ENCODE data around the gene BRIP1. TPM values are rescaled to one million over a fixed set of nuclear protein-coding genes. Genes with fewer than 3 reads are reported as not detected.

The BRIP1 gene
- polyA plus RNA-seq, 1 of the 3 experiments (the other 2 are of a cell fraction): 2.0 TPM

DNA sequence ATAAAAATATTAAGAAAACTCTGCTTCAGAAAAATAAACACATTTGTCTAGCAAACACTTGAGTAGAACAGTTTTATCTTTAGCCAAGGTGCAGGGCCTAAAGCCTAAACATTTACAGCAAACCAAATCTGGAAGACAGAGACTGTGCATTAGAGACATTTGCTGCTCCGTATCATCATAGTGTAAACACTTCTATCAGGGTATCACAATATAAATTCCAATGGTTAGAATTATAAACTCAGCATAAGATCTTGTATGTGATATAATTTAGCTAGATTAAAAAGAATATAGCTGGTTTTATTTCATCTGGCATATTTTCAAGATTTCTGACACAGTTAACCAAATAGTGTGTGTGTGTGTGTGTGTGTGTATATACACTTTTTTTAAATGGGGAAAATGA, 138.6 kb downstream of the BRIP1 start:
- POLR2A ChIA-PET: no interaction called here
- CTCF ChIA-PET: interaction anchor here (1.6 kb wide), 1 partner anchor 27 kb away, joined by 3 read pairs; no protein-coding TSS in a partner anchor
- TF ChIP-seq FOXM1 (IDR thresholded peaks at IDR 0.05; ENCODE audit: low read depth): no peak
- TF ChIP-seq EP300 (IDR thresholded peaks at IDR 0.05; ENCODE audit: borderline replicate concordance in 1 of 2, low read depth in 1 of 2, low read length in 1 of 2): no peak
- Histone ChIP-seq H3K4me2 (no peak overlapping the region), H3K27ac (ENCODE audit: low read depth in 2 of 2, low read length in 1 of 2) (no peak overlapping the region), H4K20me1 (ENCODE audit: insufficient read depth) (no peaks in the 10 kb centered on the region), H3K9me2 (no peaks in the 10 kb centered on the region), H3K4me3 (ENCODE audit: low read depth in 2 of 2, low read length in 1 of 2) (no peak overlapping the region), H2AFZ (ENCODE audit: low read depth) (0 out of 2 replicates have a peak overlapping the region, but pooled peaks have one; percentile 1), H3K9me3 (no peaks in the 10 kb centered on the region), H3F3A (replicated peaks; ENCODE audit: insufficient read depth) (no peaks in the 10 kb centered on the region), H3K9ac (no peak overlapping the region), H3K4me1 (ENCODE audit: control insufficient read depth in 1 of 2, insufficient read depth in 2 of 2, low read depth in 1 of 2, low read length in 1 of 2) (no peaks in the 10 kb centered on the region), H3K79me2 (ENCODE audit: insufficient read depth) (no peaks in the 10 kb centered on the region; the same call in 1 of the 2 replicates), H3K36me3 (replicated peaks in 1 of 2; ENCODE audit: control insufficient read depth in 1 of 2, insufficient read depth in 2 of 2, low read length in 1 of 2) (peaks cover 7 to 28% of the 10 kb centered on the region in 2 experiments), H3K27me3 (ENCODE audit: insufficient read depth) (no peaks in the 10 kb centered on the region)
- DNase-seq: no peak
- WGBS (ENCODE audit: low lambda C conversion rate): 100% methylated on average over 1 of the region's 1 CpG

DNA sequence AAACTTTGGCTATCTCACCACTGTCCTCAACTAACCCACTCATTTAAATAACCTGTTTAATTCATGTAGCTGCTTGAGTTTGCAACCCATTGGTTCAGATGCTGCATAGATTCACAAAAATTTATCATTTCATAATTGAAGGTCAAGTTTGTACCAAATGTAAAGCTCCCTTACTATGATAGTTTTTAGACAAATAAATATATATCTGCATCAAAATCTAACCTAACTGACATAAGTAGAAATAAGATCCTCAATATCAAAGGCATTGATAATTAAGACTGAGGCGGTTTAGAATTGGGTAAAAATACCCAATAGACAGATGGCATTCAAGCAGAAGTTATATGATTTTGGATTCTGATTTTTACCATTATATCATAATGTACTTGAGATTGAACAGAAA, 139.4 kb downstream of the BRIP1 start:
- Histone ChIP-seq H3F3A (replicated peaks; ENCODE audit: insufficient read depth) (no peaks in the 10 kb centered on the region), H3K4me2 (no peak overlapping the region), H3K4me3 (ENCODE audit: low read depth in 2 of 2, low read length in 1 of 2) (no peak overlapping the region), H3K9ac (no peak overlapping the region), H3K9me3 (peaks cover 3% of the 10 kb centered on the region; the same call in 1 of the 2 replicates), H3K27me3 (ENCODE audit: insufficient read depth) (no peaks in the 10 kb centered on the region), H3K9me2 (no peaks in the 10 kb centered on the region), H3K79me2 (ENCODE audit: insufficient read depth) (no peaks in the 10 kb centered on the region; the same call in 1 of the 2 replicates), H3K4me1 (ENCODE audit: control insufficient read depth in 1 of 2, insufficient read depth in 2 of 2, low read depth in 1 of 2, low read length in 1 of 2) (no peaks in the 10 kb centered on the region), H4K20me1 (ENCODE audit: insufficient read depth) (no peaks in the 10 kb centered on the region), H3K27ac (ENCODE audit: low read depth in 2 of 2, low read length in 1 of 2) (no peak overlapping the region), H2AFZ (ENCODE audit: low read depth) (no peak overlapping the region; the same call in 1 of the 2 replicates), H3K36me3 (replicated peaks in 1 of 2; ENCODE audit: control insufficient read depth in 1 of 2, insufficient read depth in 2 of 2, low read length in 1 of 2) (peaks cover 7 to 32% of the 10 kb centered on the region in 2 experiments)
- TF ChIP-seq RFX5 (IDR thresholded peaks at IDR 0.05; ENCODE audit: low read length) (no peak), EZH2phosphoT487 (IDR thresholded peaks at IDR 0.05; ENCODE audit: borderline replicate concordance, low read depth) (no peak), CHD2 (IDR thresholded peaks at IDR 0.05; ENCODE audit: low read length, partially characterized antibody) (no peak), SMC3 (IDR thresholded peaks at IDR 0.05; ENCODE audit: low read depth, low read length) (no peak), TAF1 (IDR thresholded peaks at IDR 0.05; ENCODE audit: borderline replicate concordance, low read depth, low read length) (no peak)
- DNase-seq: no peak
- 98% methylated on average over 1 of the region's 1 CpG for WGBS (ENCODE audit: low lambda C conversion rate)
- ChIA-PET POLR2A (no interaction called here), CTCF (interaction anchor here (0.7 to 1.6 kb wide), 2 partner anchors 28 to 307 kb away, joined by 3 read pairs; no protein-coding TSS in a partner anchor)

DNA sequence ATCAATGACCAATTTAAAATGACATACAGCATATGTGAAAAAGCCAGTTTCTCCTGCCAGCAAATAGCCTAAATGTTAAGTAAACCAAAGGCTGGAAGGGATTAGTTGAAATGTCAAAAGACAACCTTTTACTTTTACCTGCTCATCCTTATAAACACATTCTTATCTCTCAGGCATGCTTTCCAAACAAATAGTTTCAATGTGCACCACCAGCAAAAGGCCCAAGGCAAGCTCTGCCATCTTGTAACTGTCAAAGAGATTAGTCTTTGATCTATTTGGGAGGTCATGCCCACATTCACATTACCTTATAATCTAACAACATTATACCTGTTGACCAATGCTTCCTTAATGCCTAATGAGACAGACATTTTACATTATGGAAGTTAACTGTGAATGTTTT, 140.1 kb downstream of the BRIP1 start:
- POLR2A ChIA-PET: no interaction called here
- Histone ChIP-seq H3F3A (replicated peaks; ENCODE audit: insufficient read depth) (no peaks in the 10 kb centered on the region), H3K4me1 (ENCODE audit: control insufficient read depth in 1 of 2, insufficient read depth in 2 of 2, low read depth in 1 of 2, low read length in 1 of 2) (no peaks in the 10 kb centered on the region), H3K79me2 (ENCODE audit: insufficient read depth) (no peaks in the 10 kb centered on the region; the same call in 1 of the 2 replicates), H3K9me2 (no peaks in the 10 kb centered on the region), H3K36me3 (replicated peaks in 1 of 2; ENCODE audit: control insufficient read depth in 1 of 2, insufficient read depth in 2 of 2, low read length in 1 of 2) (peaks cover 7 to 30% of the 10 kb centered on the region in 2 experiments), H4K20me1 (ENCODE audit: insufficient read depth) (no peaks in the 10 kb centered on the region), H3K9me3 (peaks cover 11% of the 10 kb centered on the region; the same call in 1 of the 2 replicates), H3K27me3 (ENCODE audit: insufficient read depth) (no peaks in the 10 kb centered on the region), H3K4me3 (ENCODE audit: low read depth in 2 of 2, low read length in 1 of 2) (no peak overlapping the region), H3K27ac (ENCODE audit: low read depth in 2 of 2, low read length in 1 of 2) (no peak overlapping the region), H3K9ac (no peak overlapping the region), H3K4me2 (no peak overlapping the region), H2AFZ (ENCODE audit: low read depth) (no peak overlapping the region)
- DNase-seq: no peak
- CTCF ChIA-PET: interaction anchor here (0.7 to 1.6 kb wide), 2 partner anchors 29 to 306 kb away, joined by 3 read pairs; no protein-coding TSS in a partner anchor
- no peak for TF ChIP-seq TAF1 (IDR thresholded peaks at IDR 0.05; ENCODE audit: borderline replicate concordance, low read depth, low read length)
- TF ChIP-seq, protein P1, sequence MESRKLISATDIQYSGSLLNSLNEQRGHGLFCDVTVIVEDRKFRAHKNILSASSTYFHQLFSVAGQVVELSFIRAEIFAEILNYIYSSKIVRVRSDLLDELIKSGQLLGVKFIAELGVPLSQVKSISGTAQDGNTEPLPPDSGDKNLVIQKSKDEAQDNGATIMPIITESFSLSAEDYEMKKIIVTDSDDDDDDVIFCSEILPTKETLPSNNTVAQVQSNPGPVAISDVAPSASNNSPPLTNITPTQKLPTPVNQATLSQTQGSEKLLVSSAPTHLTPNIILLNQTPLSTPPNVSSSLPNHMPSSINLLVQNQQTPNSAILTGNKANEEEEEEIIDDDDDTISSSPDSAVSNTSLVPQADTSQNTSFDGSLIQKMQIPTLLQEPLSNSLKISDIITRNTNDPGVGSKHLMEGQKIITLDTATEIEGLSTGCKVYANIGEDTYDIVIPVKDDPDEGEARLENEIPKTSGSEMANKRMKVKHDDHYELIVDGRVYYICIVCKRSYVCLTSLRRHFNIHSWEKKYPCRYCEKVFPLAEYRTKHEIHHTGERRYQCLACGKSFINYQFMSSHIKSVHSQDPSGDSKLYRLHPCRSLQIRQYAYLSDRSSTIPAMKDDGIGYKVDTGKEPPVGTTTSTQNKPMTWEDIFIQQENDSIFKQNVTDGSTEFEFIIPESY (IDR thresholded peaks at IDR 0.05; ENCODE audit: borderline replicate concordance, low read depth): no peak
- TF ChIP-seq GATA2 (CRISPR knock-in tag; IDR thresholded peaks at IDR 0.05): no peak
- no peak for TF ChIP-seq NRF1 (IDR thresholded peaks at IDR 0.05; ENCODE audit: low read depth, low read length)
- TF ChIP-seq JUND (IDR thresholded peaks at IDR 0.05): no peak
- TF ChIP-seq SIN3A (IDR thresholded peaks at IDR 0.05; ENCODE audit: borderline replicate concordance, low read depth, low read length): no peak
- TF ChIP-seq MEF2A (IDR thresholded peaks at IDR 0.05; ENCODE audit: borderline replicate concordance, low read depth): no peak
- TF ChIP-seq, protein P2, sequence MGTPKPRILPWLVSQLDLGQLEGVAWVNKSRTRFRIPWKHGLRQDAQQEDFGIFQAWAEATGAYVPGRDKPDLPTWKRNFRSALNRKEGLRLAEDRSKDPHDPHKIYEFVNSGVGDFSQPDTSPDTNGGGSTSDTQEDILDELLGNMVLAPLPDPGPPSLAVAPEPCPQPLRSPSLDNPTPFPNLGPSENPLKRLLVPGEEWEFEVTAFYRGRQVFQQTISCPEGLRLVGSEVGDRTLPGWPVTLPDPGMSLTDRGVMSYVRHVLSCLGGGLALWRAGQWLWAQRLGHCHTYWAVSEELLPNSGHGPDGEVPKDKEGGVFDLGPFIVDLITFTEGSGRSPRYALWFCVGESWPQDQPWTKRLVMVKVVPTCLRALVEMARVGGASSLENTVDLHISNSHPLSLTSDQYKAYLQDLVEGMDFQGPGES (IDR thresholded peaks at IDR 0.05; ENCODE audit: low read depth, low read length): no peak
- no peak for TF ChIP-seq EZH2phosphoT487 (IDR thresholded peaks at IDR 0.05; ENCODE audit: borderline replicate concordance, low read depth)
- TF ChIP-seq TEAD4 (IDR thresholded peaks at IDR 0.05; ENCODE audit: borderline replicate concordance, insufficient read depth): no peak
- TF ChIP-seq, protein P3, sequence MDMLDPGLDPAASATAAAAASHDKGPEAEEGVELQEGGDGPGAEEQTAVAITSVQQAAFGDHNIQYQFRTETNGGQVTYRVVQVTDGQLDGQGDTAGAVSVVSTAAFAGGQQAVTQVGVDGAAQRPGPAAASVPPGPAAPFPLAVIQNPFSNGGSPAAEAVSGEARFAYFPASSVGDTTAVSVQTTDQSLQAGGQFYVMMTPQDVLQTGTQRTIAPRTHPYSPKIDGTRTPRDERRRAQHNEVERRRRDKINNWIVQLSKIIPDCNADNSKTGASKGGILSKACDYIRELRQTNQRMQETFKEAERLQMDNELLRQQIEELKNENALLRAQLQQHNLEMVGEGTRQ (IDR thresholded peaks at IDR 0.05; ENCODE audit: borderline replicate concordance, low read depth, low read length): no peak

Measured in SK-N-SH (cell line).